ENCODE results near the gene RRP12.

RRP12 gene

DNA sequence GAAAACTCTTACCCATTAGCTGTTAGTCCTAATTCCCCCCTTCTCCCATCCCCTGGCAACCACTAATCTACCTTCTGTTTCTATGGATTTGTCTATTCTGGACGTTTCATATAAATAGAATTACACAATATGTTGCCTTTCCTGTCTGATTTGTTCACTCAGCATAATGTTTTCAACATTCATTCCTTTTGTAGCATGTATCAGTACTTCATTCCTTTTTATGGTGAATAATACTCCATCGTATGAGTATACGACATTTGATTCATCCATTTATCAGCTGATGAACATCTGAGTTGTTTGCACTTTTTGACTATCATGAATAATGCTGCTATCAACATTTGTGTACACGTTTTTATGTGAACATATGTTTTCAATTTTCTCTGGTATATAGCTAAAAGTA, 86.5 kb downstream of the RRP12 start:
- no peak for DNase-seq (ENCODE audit: low read depth in 2 of 2)

DNA sequence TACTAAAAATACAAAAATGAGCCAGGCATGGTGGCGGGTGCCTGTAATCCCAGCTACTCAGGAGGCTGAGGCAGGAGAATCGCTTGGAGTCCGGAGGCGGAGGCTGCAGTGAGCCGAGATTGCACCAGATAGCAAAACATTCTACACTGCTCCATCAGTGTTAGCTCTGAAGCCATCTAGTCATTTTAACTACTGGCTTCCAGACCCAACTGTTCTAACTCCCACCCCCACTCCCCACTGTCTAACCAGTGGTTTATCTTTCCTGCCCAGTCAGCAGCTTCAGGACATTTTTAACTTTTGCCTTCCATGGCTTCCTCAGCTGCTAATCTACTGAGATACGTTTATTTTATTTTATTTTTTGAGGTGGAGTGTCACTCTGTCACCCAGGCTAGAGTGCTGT, 88.2 kb downstream of the RRP12 start:
- DNase-seq (ENCODE audit: low read depth in 2 of 2) = no peak

DNA sequence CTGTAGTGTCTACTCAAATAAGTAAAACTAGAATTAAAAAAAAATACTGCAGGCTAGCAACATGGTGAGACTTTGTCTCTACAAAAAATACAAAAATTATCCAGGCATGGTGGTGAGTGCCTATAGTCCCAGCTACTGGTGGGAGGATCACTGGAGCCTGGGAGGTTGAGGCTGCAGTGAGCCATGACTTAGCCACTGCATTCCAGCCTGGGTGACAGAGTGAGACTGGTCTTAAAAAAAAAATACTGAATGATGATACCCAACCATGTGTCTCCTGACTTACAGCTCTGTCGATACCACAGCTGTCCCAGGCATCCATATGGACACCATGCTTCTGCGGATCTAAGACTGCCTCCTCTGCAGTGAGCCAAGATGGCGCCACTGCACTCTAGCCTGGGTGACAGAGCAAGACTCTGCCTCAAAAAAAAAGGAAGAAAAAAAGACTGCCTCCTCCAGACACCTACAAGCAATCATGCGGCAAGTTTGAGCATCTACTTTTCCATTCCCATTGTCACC, 90.0 kb downstream of the RRP12 start:
- DNase-seq (ENCODE audit: low read depth in 2 of 2) = no peak

DNA sequence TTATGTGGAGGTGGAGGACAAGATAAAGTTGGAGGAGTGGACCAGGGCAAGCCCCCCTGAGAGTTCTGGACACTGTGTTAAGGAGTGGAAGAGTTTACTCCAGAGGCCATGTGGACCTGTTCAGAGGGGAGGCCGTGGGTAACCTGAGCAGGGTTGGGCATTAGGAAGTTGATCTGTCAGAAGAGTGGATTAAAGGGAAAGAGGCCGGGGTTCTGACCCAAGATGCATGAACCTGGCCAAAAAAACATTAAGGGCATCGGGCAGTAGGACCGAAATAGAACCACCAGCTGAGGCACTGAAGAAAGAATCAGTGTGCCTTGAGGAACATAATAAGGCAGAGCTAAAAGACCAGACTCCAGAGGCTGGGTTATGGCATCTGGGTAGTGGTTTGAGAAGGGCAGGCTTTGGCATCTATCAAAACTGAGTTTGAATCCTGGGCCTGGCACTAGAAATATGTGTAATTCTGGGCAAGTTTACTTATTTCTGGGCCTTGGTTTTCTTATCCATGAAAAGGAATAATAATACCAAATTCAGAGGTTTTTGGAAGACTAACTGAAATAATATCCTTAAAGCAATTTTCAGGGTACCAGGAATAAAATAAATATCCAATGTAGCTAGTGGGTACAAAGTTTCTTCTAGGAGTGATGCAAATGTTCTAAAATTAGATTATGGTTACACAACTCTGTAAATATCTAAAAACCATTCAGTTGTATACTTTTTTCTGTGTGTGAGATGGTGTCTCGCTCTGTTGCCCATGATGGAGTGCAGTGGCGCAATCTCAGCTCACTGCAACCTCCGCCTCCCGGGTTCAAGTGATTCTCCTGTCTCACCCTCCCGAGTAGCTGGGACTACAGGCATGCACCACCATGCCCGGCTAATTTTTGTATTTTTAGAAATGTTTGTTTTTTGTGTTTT, 93.0 kb downstream of the RRP12 start:
- no peak for DNase-seq (ENCODE audit: low read depth in 2 of 2)

DNA sequence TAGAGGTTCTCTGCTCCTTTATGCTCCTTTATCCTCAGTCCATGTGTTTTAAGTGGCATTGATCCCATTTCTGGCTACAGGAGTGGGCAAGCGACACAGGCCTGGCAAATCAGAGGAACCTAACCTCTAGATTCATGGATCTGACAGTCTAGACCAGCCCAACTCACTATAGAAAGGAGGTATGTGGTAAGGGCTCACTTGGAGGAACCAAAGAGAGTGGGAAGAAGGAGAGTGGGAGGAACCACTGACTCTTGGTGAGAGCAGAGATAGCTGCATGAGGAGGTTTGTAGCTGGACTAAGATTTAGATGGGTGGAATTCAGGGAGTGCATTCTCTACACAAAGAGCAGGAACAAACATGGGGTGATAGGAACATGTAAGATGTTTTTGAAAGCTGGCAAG, 93.7 kb downstream of the RRP12 start:
- no peak for DNase-seq (ENCODE audit: low read depth in 2 of 2)
